K562 (cell line): ENCODE results near the gene USP35. TPM values are rescaled to one million over a fixed set of nuclear protein-coding genes. Genes with fewer than 3 reads are reported as not detected.
"Not testable (repeated sequence)": the region's sequence is repeated elsewhere in the genome, so short reads cannot be mapped to it uniquely, and the experiment has no call there.

Experiments
- ATAC-seq: fragments of 200-7000 bp; cut with Tn5 transposase; 3 replicates; pipeline ENCODE4 v1.9.1; 2020; ENCODE audit warnings: moderate library complexity
- BruUV-seq: library from RNA; stranded (reverse); fragments of 400-500 nt; replicated peaks from 2 replicates; lab custom pipeline; 2021; lab: Mats Ljungman, UMichigan
- CTCF ChIA-PET: fragments of 300-600 bp; formaldehyde crosslinking; extraction: SDS; loops from one replicate; lab custom pipeline; 2021; ENCODE audit warnings: low intra/inter-chr PET ratio; lab: Yijun Ruan, JAX
- POLR2A ChIA-PET: fragments of 300-600, 350-650 bp; sonication (Branson Sonifier 250); formaldehyde crosslinking; extraction: SDS; loops from one replicate; lab custom pipeline; 2021; ENCODE audit warnings: antibody characterized with exemption, inconsistent platforms; lab: Yijun Ruan, JAX
- DNase-seq, 4 experiments: peaks; one replicate each; pipeline versions ENCODE4 v3.0.0 to v3.0.0-alpha.2; 2011 to 2018; ENCODE audit warnings: low spot score in 3 of 4, mixed read lengths in 3 of 4; ENCODE audit errors: extremely low read depth in 1 of 4
- FAIRE-seq: peaks from 2 replicates; lab custom pipeline; 2011; peaks lifted over from hg19 to GRCh38; lab: Jason Lieb, UNC
- H2AFZ ChIP-seq: 2 replicates; pipeline ENCODE4 v1.6.0; 2011; ENCODE audit warnings: low read depth, low read length, control low read depth, inconsistent platforms
- H3K27ac ChIP-seq: fragments of 200-600 bp; 3 replicates; pipeline ENCODE4 v1.8.0; 2011; ENCODE audit warnings: low read depth, mild to moderate bottlenecking, control low read depth, inconsistent platforms, low read length, moderate library complexity, mixed read lengths; ENCODE audit errors: extremely low read depth
- H3K27me3 ChIP-seq, 2 experiments: fragments of 300-600 bp in 1 of 2; 2 replicates in 1 of 2; 3 replicates in 1 of 2; pipeline versions ENCODE4 v1.6.0 to v1.8.0; 2011; ENCODE audit warnings: inconsistent platforms in 2 of 2, low read length in 2 of 2, mild to moderate bottlenecking in 1 of 2, mixed read lengths in 1 of 2, moderate library complexity in 1 of 2; ENCODE audit not compliant: control insufficient read depth in 2 of 2, insufficient read depth in 2 of 2
- H3K36me3 ChIP-seq: fragments of 300-600 bp; 3 replicates; pipeline ENCODE4 v1.8.0; 2011; ENCODE audit warnings: mild to moderate bottlenecking, low read length, inconsistent platforms; ENCODE audit not compliant: control insufficient read depth, insufficient read depth
- H3K4me1 ChIP-seq, 2 experiments: fragments of 200-600 bp in 1 of 2; replicated peaks in 1 of 2; 2 replicates in 1 of 2; 3 replicates in 1 of 2; pipeline versions ENCODE4 v1.5.1 to v1.8.0; 2011; ENCODE audit warnings: inconsistent platforms in 2 of 2, low read length in 2 of 2, mild to moderate bottlenecking in 1 of 2, mixed read lengths in 1 of 2, moderate library complexity in 1 of 2; ENCODE audit not compliant: control insufficient read depth in 2 of 2, insufficient read depth in 2 of 2
- H3K4me2 ChIP-seq: 2 replicates; pipeline ENCODE4 v1.6.1; 2011; ENCODE audit warnings: low read length, control low read depth, inconsistent platforms, mixed read lengths; ENCODE audit not compliant: insufficient read depth
- H3K4me3 ChIP-seq: fragments of 200-600 bp; sonication (generic), shearing (Covaris generic); 2 replicates; pipeline ENCODE4 v1.5.1; 2016; ENCODE audit warnings: control low read depth, inconsistent platforms
- H3K79me2 ChIP-seq: fragments of 200-600 bp; 3 replicates; pipeline ENCODE4 v1.8.0; 2011; ENCODE audit warnings: low read length, inconsistent platforms; ENCODE audit not compliant: control insufficient read depth, insufficient read depth
- H3K9ac ChIP-seq, 2 experiments: 2 replicates each; pipeline versions ENCODE4 v1.6.0 to v1.6.1; 2011; ENCODE audit warnings: low read depth in 2 of 2, low read length in 2 of 2, control low read depth in 1 of 2, inconsistent platforms in 1 of 2, mild to moderate bottlenecking in 1 of 2, mixed read lengths in 1 of 2; ENCODE audit not compliant: insufficient read depth in 1 of 2
- H3K9me1 ChIP-seq: one replicate; pipeline ENCODE4 v1.6.0; 2011; ENCODE audit warnings: inconsistent platforms, mild to moderate bottlenecking, low read length, moderate library complexity; ENCODE audit not compliant: control insufficient read depth, insufficient read depth
- H3K9me3 ChIP-seq: replicated peaks from 2 replicates; pipeline ENCODE4 v1.5.1; 2011; ENCODE audit warnings: low read depth, low read length, inconsistent platforms; ENCODE audit not compliant: control insufficient read depth, insufficient read depth
- H4K20me1 ChIP-seq: replicated peaks from 2 replicates; pipeline ENCODE4 v1.6.1; 2011; ENCODE audit warnings: low read length, inconsistent platforms, mixed read lengths; ENCODE audit not compliant: control insufficient read depth, insufficient read depth
- RBM39 ChIP-seq: fragments of 200-400 bp; formaldehyde crosslinking; optimal IDR thresholded peaks from 2 replicates; pipeline ENCODE3; 2018; ENCODE audit warnings: low read depth, low read length
- USF2 ChIP-seq: sonication (generic); formaldehyde crosslinking; IDR thresholded peaks from 2 replicates; pipeline ENCODE4 v1.5.0; 2020; ENCODE audit warnings: missing genetic modification reagents
- WGBS: fragments of 100-300 bp; shearing (Covaris generic); methylation state at CpG from one replicate; pipeline ENCODE4 v1.1.6; 2016; ENCODE audit warnings: low coverage, mixed read lengths; ENCODE audit not compliant: insufficient coverage; ENCODE audit errors: missing lambda C conversion rate; 5-methylcytosine and 5-hydroxymethylcytosine counted together
- in situ Hi-C: fragments of 300-500 bp; cut with MboI; formaldehyde crosslinking; loops from 4 replicates; pipeline ENCODE4 v1.15.0; 2018; ENCODE audit warnings: inconsistent platforms, mixed read lengths
- intact Hi-C: fragments of 100-400 bp; cut with micrococcal nuclease; formaldehyde crosslinking; loops from 2 replicates; pipeline ENCODE4 v1.14.2; 2022
- polyA plus RNA-seq, 8 experiments: library from polyadenylated mRNA; depleted of rRNA in 4 of 8; stranded (reverse) in 5 of 8; unstranded in 3 of 8; fragments of >200 nt; fragmentation: Nextera tagmentation in 2 of 8; fragmentation: Illumina TruSeq in 1 of 8; extraction: Ambion mirVana in 2 of 8; extraction: Trizol in 1 of 8; gene quantifications; 2 replicates each; pipeline versions ENCODE4 v1.2.1 to v1.2.3, GENCODE V29; 2011 to 2014; ENCODE audit warnings: inconsistent platforms in 1 of 8, missing spikeins in 1 of 8
- total RNA-seq, 7 experiments: library from RNA; depleted of rRNA in 6 of 7; stranded (reverse); fragments of >200 nt in 6 of 7; fragmentation: Illumina TruSeq in 2 of 7; extraction: Trizol in 2 of 7; gene quantifications; 2 replicates each; pipeline versions ENCODE4 v1.2.1 to v1.2.3, GENCODE V29; 2011 to 2021; ENCODE audit warnings: low replicate concordance in 1 of 7
- TF ChIP-seq, protein P1 (sequence below): fragments of 450-650 bp; IDR thresholded peaks from 2 replicates; pipeline ENCODE4 v1.6.1; 2018; ENCODE audit not compliant: partially characterized antibody

USP35 gene
- total and polyA plus RNA-seq, 9 of the 15 experiments (the other 6 are each of a cell fraction or from before 2014, with no cell fraction given), result 0.01 to 4.8 (median 3.6) TPM

DNA sequence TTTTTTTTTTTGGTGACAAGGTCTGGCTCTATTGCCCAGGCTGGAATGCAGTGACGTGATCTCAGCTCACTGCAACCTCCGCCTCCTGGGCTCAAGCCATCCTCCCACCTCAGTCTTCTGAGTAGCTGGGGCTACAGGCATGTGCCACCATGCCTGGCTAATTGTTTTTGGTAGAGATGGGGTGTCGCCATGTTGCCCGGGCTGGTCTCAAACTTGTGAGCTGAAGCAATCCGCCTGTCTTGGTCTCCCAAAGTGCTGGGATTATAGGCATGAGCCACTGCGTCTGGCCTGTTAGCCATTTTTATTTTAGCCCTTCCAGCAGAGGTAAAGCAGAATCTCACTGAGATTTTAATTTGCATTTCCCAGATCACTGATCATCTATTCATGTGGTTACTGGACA, 44.3 kb downstream of the USP35 start:
- DNase-seq, FAIRE-seq, H3K4me2 ChIP-seq, H3K27ac ChIP-seq, H3K9ac ChIP-seq, ATAC-seq, H4K20me1 ChIP-seq, BruUV-seq, H3K9me1 ChIP-seq, H3K36me3 ChIP-seq, H3K79me2 ChIP-seq, in situ Hi-C loops, H3K4me3 ChIP-seq, H2AFZ ChIP-seq, H3K9me3 ChIP-seq, H3K27me3 ChIP-seq: not testable (repeated sequence)
- H3K4me1 ChIP-seq, result peaks cover 10 to 23% of the 10 kb centered on the region in 2 experiments
- ChIA-PET POLR2A (interaction anchor here (0.6 kb wide), 2 partner anchors 27 to 38 kb away, joined by 3 to 4 read pairs; no protein-coding TSS in a partner anchor), CTCF (interaction anchor here (1.6 kb wide), 1 partner anchor 331 kb away, joined by 3 read pairs; no protein-coding TSS in a partner anchor)
- 96% methylated on average over 6 of the region's 6 CpGs for WGBS
- intact Hi-C loops, result loop anchor here (5.0 kb wide), 1 partner anchor 104 kb away; no protein-coding TSS in a partner anchor

DNA sequence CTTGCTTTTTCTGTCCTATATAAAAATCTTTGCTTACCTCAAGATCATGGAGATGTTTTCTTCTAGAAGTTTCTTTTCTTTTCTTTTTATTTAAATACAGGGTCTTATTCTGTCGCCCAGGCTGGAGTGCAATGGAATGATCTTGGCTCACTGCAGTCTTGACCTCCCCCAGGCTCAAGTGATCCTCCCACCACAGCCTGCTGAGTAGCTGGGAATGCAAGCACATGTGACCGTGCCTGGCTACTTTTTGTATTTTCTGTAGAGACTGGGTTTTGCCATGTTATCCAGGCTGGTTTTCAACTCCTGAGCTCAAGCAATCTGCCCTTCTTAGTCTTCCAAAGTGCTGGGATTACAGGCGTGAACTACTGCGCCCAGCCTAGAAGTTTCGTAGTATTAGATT, 45.3 kb downstream of the USP35 start:
- ATAC-seq (peak; percentile 20; the same call in 1 of the 3 replicates), FAIRE-seq (peak; percentile 37), DNase-seq (peak in 1 of 4 experiments; percentile 44)
- Histone ChIP-seq H3K4me1 (peaks cover 10 to 20% of the 10 kb centered on the region in 2 experiments), H3K4me3 (no peak overlapping the region), H3K27ac (no peak overlapping the region), H3K9me1 (no peaks in the 10 kb centered on the region), H3K4me2 (no peak overlapping the region), H3K79me2 (no peaks in the 10 kb centered on the region), H3K9ac (no peak overlapping the region), H3K36me3 (peaks cover 4% of the 10 kb centered on the region; the same call in 1 of the 3 replicates), H3K9me3 (no peaks in the 10 kb centered on the region), H4K20me1 (no peaks in the 10 kb centered on the region), H3K27me3 (no peaks in the 10 kb centered on the region), H2AFZ (peak overlapping the region; percentile 22; the same call in 1 of the 2 replicates)
- 59% methylated on average over 5 of the region's 5 CpGs for WGBS
- TF ChIP-seq RBM39 (no peak), USF2 (CRISPR knock-in tag) (peak; percentile 31)
- TF ChIP-seq, protein P1, sequence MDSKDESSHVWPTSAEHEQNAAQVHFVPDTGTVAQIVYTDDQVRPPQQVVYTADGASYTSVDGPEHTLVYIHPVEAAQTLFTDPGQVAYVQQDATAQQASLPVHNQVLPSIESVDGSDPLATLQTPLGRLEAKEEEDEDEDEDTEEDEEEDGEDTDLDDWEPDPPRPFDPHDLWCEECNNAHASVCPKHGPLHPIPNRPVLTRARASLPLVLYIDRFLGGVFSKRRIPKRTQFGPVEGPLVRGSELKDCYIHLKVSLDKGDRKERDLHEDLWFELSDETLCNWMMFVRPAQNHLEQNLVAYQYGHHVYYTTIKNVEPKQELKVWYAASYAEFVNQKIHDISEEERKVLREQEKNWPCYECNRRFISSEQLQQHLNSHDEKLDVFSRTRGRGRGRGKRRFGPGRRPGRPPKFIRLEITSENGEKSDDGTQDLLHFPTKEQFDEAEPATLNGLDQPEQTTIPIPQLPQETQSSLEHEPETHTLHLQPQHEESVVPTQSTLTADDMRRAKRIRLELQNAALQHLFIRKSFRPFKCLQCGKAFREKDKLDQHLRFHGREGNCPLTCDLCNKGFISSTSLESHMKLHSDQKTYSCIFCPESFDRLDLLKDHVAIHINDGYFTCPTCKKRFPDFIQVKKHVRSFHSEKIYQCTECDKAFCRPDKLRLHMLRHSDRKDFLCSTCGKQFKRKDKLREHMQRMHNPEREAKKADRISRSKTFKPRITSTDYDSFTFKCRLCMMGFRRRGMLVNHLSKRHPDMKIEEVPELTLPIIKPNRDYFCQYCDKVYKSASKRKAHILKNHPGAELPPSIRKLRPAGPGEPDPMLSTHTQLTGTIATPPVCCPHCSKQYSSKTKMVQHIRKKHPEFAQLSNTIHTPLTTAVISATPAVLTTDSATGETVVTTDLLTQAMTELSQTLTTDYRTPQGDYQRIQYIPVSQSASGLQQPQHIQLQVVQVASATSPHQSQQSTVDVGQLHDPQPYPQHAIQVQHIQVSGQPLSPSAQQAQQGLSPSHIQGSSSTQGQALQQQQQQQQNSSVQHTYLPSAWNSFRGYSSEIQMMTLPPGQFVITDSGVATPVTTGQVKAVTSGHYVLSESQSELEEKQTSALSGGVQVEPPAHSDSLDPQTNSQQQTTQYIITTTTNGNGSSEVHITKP, result peak; percentile 37
- POLR2A ChIA-PET, result interaction anchor here (0.6 to 1.0 kb wide), 3 partner anchors 16 to 143 kb away, joined by 3 to 4 read pairs (median 3); no protein-coding TSS in a partner anchor
- no TSS peak for BruUV-seq
- intact Hi-C loops (loop anchor here (5.0 kb wide), 1 partner anchor 103 kb away; no protein-coding TSS in a partner anchor), in situ Hi-C loops (no loop called here)
- CTCF ChIA-PET, result interaction anchor here (1.6 kb wide), 1 partner anchor 330 kb away, joined by 3 read pairs; no protein-coding TSS in a partner anchor
